Adipocyte (in vitro differentiated cells): ENCODE data around the gene MEI4.

Experiments used
- DNase-seq: peaks from one replicate; pipeline ENCODE4 v3.0.0-alpha.2; 2015; ENCODE audit warnings: low read depth
- H3K27me3 ChIP-seq: replicated peaks from 2 replicates; pipeline ENCODE4 v1.7.0; 2013; ENCODE audit warnings: mild to moderate bottlenecking, low read length, moderate library complexity; ENCODE audit not compliant: control insufficient read depth, insufficient read depth
- H3K36me3 ChIP-seq: 2 replicates; pipeline ENCODE4 v1.7.0; 2013; ENCODE audit warnings: low read length, mild to moderate bottlenecking, moderate library complexity; ENCODE audit not compliant: control insufficient read depth, insufficient read depth, severe bottlenecking
- H3K4me1 ChIP-seq: 2 replicates; pipeline ENCODE4 v1.7.0; 2013; ENCODE audit warnings: mild to moderate bottlenecking, low read length, moderate library complexity; ENCODE audit not compliant: control insufficient read depth, insufficient read depth
- H3K4me3 ChIP-seq: 2 replicates; pipeline ENCODE4 v1.7.0; 2013; ENCODE audit warnings: mild to moderate bottlenecking, low read length, moderate library complexity
- H3K9ac ChIP-seq: 2 replicates; pipeline ENCODE4 v1.7.0; 2013; ENCODE audit warnings: mild to moderate bottlenecking, low read length, moderate library complexity
- H3K9me3 ChIP-seq: 2 replicates; pipeline ENCODE4 v1.7.0; 2013; ENCODE audit warnings: mild to moderate bottlenecking, low read length, moderate library complexity; ENCODE audit not compliant: control insufficient read depth

Gene MEI4, protein sequence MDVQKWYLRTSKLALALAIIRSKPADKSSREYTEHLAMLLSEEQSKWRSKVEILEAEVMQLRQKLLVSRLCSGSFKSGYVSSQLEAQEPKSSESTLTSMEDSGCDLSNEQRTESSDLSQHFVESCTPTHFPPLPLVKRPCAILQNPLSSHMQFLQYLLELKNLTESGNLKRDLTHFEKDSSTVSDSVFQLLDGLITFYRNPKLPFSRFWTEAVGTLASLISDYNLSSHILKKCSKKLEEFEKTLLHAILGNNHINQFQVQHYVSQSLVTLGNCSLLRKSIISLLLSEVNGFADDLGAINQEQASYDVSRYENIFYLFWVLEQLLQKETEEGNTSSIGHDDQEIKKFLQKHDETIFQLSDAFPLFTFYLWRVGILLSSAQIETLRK

DNA sequence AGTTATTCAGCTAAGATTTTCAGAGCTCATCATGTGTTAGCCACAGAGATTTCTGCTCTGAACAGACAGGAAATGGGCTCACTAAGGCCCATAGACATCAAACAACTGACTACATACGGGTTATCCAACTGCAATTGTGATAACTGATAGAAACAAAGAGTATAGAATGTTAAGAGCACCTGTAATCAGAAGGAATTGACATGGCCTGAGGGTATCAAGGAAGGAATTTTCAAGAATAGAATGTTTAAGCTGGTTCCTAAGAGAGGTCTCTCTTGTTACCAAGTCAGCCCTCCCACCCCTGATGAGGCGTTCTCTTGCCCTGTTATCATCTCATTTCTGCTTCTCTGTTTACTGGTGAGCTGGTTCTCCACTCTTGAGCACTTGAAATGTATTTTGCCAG lies at the start of gene MEI4:
Gene MEI4 (plus strand): TSS at position 301 of the 400 bp plus-strand sequence. CDS start 37,633 bp downstream, outside the sequence.
- no peaks in the 10 kb centered on the region for H3K9me3 ChIP-seq
- DNase-seq: no peak
- H3K4me3 ChIP-seq: no peak within 1 kb of the TSS
- H3K27me3 ChIP-seq: no peaks in the 10 kb centered on the region
- no peaks in the 10 kb centered on the region for H3K36me3 ChIP-seq
- no peak within 1 kb of the TSS for H3K9ac ChIP-seq
- no peaks in the 10 kb centered on the region for H3K4me1 ChIP-seq

DNA sequence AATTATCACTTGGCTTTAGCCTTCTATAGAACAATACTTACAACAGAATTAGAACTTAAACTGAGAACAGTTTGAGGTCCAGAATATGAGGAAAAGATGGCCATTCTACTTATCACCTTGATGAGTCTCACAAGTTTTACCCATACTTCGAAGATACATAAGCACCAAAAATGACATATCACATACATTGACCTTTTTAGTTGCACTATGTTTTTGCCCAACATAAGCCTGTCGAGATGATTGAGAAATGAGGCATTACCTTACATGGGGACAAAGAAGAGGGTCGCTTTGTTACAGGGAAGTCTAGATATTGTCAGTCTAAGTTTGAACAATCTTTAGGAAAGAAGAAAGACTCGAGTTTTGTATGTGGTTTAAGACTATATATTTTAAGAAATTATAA lies 48.4 kb upstream of the MEI4 start:
- no peaks in the 10 kb centered on the region for H3K4me1 ChIP-seq
- H3K9me3 ChIP-seq: peaks cover 10% of the 10 kb centered on the region
- H3K27me3 ChIP-seq: no peaks in the 10 kb centered on the region
- H3K4me3 ChIP-seq: no peak overlapping the region
- no peaks in the 10 kb centered on the region for H3K36me3 ChIP-seq
- H3K9ac ChIP-seq: no peak overlapping the region
- DNase-seq: no peak

DNA sequence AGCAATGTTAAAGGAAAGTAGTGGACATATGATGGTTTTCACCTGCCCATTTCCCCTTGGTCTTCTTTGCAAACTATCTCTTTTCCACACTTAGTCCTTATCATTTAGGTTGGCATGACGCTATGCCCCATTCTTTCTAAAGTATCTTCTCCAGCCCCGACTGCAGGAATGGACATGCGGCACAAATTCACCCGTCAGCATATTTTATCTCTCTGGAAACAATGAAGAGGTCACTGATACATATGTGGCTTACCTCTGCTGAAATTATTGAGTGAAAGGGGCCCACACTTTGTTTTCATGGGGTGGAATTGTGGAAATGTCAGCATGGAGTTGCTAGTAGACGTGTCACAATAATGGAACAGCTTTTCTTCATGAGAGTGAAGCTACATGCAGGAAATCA lies 45.8 kb upstream of the MEI4 start:
- Histone ChIP-seq H3K4me1 (no peaks in the 10 kb centered on the region), H3K36me3 (no peaks in the 10 kb centered on the region), H3K9ac (no peak overlapping the region), H3K27me3 (no peaks in the 10 kb centered on the region), H3K4me3 (no peak overlapping the region), H3K9me3 (peaks cover 10% of the 10 kb centered on the region)
- DNase-seq: no peak

DNA sequence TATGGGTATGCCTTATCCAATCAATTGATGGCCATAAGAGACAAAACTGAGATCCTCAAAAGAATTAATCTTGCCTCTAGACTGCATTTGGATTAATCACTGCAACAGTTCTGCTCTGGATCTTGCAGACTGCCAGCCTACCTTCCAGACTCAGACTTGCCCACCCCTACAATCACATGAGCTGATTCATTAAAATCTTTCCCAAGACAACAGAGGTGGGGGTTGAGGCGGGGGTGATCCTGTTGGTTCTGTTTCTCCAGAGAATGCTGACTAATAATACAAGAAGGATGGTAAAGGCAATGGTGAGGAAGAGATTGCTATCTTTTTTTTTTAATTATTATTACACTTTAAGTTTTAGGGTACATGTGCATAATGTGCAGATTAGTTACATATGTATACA lies 43.7 kb upstream of the MEI4 start:
- Histone ChIP-seq H3K4me3 (no peak overlapping the region), H3K4me1 (no peaks in the 10 kb centered on the region), H3K36me3 (no peaks in the 10 kb centered on the region), H3K27me3 (no peaks in the 10 kb centered on the region), H3K9me3 (peaks cover 10% of the 10 kb centered on the region), H3K9ac (no peak overlapping the region)
- no peak for DNase-seq

- peaks cover 4% of the 10 kb centered on the region for H3K9me3 ChIP-seq
- H3K36me3 ChIP-seq: no peaks in the 10 kb centered on the region
- no peak overlapping the region for H3K4me3 ChIP-seq
- H3K9ac ChIP-seq: no peak overlapping the region
- no peaks in the 10 kb centered on the region for H3K4me1 ChIP-seq
- DNase-seq: no peak
- H3K27me3 ChIP-seq: no peaks in the 10 kb centered on the region
Measured at GRCh38 chr6:77619114-77619513, 33.7 kb upstream of the MEI4 start.

DNA sequence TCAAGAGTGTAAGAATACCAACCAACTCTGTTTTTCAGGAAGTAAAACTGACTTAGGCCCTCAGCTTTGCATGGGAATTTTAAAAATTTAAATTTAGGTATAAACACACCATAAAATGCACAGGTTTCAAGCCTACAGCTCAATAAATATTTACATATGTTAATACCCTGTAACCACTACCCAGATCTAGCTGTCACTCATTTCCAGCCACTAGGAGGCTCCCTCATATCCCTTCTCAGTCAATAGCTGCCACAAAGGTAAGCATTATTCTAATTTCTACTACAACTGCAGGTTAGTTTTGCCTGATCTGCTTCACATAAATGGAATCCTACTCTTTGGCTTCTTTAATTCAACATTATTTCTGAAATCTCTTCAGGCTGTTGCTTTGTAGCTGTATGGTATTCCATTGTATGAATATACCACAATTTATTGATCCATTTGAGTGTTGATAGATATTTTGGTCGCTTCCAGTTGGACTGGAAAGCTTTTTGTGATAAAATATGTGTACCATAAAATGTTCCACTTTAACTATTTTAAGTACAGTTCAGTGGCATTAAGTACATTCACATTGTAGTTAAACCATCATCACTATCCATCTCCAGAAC lies 32.5 kb upstream of the MEI4 start:
- Histone ChIP-seq H3K4me1 (no peaks in the 10 kb centered on the region), H3K36me3 (no peaks in the 10 kb centered on the region), H3K9me3 (peaks cover 4% of the 10 kb centered on the region), H3K27me3 (no peaks in the 10 kb centered on the region), H3K4me3 (no peak overlapping the region), H3K9ac (no peak overlapping the region)
- no peak for DNase-seq

DNA sequence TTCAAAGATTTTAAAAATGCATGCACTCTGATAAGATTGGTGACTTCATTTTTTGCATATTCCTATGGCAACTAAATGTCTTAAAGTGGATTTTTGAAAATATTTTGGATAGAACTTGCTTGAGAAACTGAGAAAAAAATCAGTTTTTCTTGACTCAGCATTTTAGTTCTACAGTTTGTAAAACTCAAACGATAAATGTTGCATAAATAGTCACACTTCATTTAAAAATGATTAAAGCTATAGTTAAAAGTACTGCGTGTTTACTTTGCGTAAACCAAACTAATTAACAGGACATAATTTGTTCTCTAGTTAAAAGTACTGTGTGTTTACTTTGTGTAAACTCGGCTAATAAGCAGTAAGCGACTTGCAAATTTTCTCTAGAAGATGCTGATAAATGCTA lies 28.3 kb upstream of the MEI4 start:
- H3K27me3 ChIP-seq: no peaks in the 10 kb centered on the region
- H3K36me3 ChIP-seq: no peaks in the 10 kb centered on the region
- H3K9me3 ChIP-seq: no peaks in the 10 kb centered on the region
- no peak overlapping the region for H3K4me3 ChIP-seq
- no peak for DNase-seq
- no peak overlapping the region for H3K9ac ChIP-seq
- H3K4me1 ChIP-seq: no peaks in the 10 kb centered on the region

- Histone ChIP-seq H3K4me3 (no peak overlapping the region), H3K4me1 (no peaks in the 10 kb centered on the region), H3K27me3 (no peaks in the 10 kb centered on the region), H3K9me3 (no peaks in the 10 kb centered on the region), H3K36me3 (no peaks in the 10 kb centered on the region), H3K9ac (no peak overlapping the region)
- no peak for DNase-seq
Measured at GRCh38 chr6:77626426-77626825, 26.4 kb upstream of the MEI4 start.

- H3K4me1 ChIP-seq: no peaks in the 10 kb centered on the region
- no peak overlapping the region for H3K9ac ChIP-seq
- no peak overlapping the region for H3K4me3 ChIP-seq
- H3K9me3 ChIP-seq: no peaks in the 10 kb centered on the region
- DNase-seq: no peak
- H3K27me3 ChIP-seq: no peaks in the 10 kb centered on the region
- H3K36me3 ChIP-seq: no peaks in the 10 kb centered on the region
Measured at GRCh38 chr6:77630014-77630413, 22.8 kb upstream of the MEI4 start.

DNA sequence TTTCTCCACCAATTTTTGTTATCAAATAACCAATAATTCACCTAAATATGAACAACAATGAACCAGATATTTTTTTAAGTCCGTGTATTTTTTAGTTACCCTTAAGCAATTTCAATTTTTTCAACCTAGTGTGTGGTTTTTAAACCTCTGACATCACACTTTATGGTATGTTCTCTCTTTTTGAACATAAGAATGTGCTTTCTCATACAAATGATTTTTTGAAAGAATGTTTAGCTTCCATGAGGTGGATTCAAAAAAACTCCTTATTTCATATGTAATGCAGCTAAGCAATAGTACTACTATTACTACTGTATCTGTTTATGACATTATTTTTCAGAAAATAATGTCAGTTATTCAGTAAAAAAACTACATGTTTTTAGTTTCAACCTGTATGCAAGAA lies 19.4 kb upstream of the MEI4 start:
- H3K9ac ChIP-seq: no peak overlapping the region
- H3K4me1 ChIP-seq: no peaks in the 10 kb centered on the region
- no peak overlapping the region for H3K4me3 ChIP-seq
- no peaks in the 10 kb centered on the region for H3K27me3 ChIP-seq
- no peaks in the 10 kb centered on the region for H3K36me3 ChIP-seq
- peak; percentile 8 for DNase-seq
- no peaks in the 10 kb centered on the region for H3K9me3 ChIP-seq

DNA sequence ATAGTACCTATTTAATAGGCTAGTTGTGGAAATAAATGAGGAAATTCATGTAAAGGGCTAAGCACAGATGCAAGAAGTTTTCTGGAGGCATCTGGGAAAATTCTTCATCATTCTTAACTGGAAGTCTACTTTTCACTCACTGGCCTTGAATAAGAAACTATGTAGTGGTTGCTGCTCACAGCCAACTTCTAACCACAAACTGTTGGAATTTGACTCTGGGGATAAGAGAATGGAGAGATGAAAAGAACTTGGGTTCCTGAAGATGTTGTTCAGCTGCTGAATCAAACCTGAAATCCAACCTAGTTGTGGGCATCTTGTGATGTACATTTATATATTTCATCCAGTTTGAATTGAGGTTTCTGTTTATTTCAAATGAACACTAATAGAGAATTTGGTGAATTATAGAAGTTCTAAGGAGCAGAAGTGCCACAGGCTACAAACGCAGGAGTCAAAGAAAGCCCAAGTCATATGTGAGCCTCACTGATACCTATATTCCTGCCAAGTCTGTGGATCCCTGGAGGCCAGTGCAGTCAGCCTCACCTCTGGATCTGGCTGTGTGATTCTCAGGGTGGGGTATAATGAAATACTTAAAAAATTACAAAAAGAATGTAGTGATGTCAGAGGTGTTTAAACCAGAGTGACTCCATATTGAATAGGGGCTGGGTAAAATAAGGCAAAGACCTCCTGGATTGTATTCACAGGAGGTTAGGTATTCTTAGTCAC lies 18.7 kb upstream of the MEI4 start:
- Histone ChIP-seq H3K4me3 (no peak overlapping the region), H3K9me3 (no peaks in the 10 kb centered on the region), H3K27me3 (no peaks in the 10 kb centered on the region), H3K4me1 (no peaks in the 10 kb centered on the region), H3K9ac (no peak overlapping the region), H3K36me3 (no peaks in the 10 kb centered on the region)
- peak; percentile 14 for DNase-seq
